NCI-H2227 treated with DMSO at 0.1 percent for 48 hours (cell line): Measurements from ENCODE around the gene CYTH3.
"Not testable (repeated sequence)": the region's sequence is repeated elsewhere in the genome, so short reads cannot be mapped to it uniquely, and the experiment has no call there.

Experiments
- DNase-seq: peaks from one replicate; lab custom pipeline; 2025; lab: John Stamatoyannopoulos, UW

CYTH3 gene

GRCh38 chr7:6151527-6151926, 120.9 kb downstream of the CYTH3 start:
- DNase-seq, result not testable (repeated sequence)

DNA sequence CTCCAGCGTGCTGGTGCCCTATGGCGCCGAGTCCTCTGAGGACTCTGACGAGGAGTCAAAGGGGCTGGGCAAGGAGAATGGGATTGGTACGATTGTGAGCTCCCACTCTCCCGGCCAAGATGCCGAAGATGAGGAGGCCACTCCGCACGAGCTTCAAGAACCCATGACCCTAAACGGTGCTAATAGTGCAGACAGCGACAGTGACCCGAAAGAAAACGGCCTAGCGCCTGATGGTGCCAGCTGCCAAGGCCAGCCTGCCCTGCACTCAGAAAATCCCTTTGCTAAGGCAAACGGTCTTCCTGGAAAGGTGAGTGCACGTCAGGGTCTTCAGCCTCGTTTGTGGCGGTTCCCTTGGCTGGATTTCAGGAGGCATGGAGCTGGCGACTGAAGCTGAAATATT, 122.4 kb downstream of the CYTH3 start:
- no peak for DNase-seq

GRCh38 chr7:6148724-6149360, 123.6 kb downstream of the CYTH3 start:
- DNase-seq, result no peak

DNA sequence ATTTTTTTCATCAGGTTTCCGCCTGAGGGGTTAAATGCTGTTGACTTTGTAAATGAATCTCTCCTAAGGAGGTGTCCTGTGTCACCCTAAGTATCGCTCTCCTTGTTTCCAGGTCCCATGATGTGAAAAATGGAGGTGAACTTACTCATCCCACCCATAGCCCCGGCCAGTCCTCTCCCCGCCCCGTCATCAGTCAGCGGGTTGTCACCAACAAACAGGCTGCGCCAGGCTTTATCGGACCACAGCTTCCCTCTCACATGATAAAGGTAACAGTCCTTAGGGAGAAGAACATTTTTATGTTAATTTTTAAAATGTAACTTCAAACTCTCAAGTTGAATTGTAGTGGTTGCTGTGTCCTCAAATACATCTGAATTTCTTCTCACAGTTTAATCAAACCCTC, 124.8 kb downstream of the CYTH3 start:
- no peak for DNase-seq

DNA sequence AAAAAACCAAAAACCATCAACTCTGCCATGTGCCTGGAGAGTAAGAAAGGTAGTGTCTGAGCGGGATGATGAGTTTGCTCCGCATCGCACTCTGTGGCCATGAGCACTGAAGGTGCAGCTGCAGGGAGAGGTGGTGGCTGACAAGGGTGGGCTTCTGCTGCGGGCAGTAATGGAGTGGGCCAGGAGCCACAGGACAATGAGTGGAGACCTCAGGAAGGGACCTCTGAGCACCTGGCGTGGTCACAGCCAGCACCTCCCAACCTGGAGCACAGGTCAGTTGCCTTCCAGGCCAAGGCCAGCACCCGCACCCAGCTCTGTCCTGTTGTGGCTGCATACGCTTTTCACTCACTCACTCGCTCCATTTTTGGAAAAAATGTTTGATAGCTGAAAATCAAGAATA, 125.8 kb downstream of the CYTH3 start:
- DNase-seq, result no peak

- DNase-seq, result no peak
Measured at GRCh38 chr7:6143997-6144396, 128.4 kb downstream of the CYTH3 start.

DNA sequence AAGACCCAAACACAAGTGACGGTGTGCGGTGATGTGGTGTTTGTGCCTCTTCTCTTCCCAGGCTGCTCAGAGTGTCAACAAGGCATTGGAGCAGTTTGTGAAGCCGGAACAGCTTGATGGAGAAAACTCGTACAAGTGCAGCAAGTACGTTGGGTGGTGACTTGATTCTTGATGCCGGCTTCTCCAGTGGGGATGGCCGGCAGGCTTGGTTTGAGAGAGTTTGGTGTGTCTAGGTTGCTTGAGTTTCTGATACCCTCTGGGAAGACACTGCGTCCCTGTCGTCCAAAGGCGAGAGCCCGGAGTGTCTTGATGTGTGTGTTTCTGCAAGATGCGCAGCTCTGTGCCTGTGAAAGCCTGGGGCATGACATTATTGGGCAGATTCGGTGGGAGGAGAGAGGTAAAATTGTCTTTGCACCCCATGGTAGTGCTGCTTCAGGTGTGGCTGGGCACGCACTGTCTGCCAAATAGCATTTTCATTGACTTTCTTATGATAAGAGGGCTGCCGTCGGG, 129.5 kb downstream of the CYTH3 start:
- no peak for DNase-seq

DNA sequence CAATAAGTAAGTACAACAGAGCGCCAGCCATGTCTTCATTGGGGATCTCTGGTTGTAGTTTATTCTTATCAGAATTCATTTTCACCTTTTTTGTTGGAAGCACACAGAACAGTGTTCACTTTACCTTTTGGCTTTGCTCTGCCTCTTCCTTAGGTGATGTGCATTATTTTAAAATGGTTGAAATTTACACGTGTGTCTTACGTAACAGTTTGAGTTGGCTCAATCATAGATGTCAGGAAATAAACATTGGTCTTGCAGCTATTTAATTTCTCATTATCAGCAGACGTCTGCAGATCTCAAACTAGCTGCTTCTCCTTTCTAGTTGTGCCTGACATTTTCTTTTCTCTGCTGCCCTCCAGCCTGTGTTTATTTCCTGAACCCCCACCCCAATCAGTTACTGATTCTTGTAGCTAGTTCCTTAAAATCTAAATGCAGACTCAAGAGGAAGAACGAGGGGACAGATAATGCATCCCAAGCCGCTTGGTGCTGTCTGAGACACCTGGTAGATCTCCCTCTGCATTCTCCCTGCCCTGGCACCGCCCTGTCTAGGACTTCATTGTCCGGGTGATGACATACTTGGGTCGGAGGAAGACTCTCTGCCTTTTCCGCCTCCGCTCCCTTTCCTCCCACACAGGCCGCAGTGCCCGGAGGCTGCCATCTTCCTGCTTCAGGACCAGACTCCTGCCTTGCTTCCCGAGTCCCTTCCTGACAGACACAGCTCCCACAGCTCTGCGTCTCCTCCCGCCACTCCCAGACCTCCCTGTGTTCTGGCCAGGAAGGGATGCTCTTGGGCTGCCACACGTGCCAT, 133.0 kb downstream of the CYTH3 start:
- no peak for DNase-seq

GRCh38 chr7:6136475-6136874, 135.9 kb downstream of the CYTH3 start:
- DNase-seq, result no peak

- DNase-seq, result no peak
Measured at GRCh38 chr7:6133249-6133648, 139.2 kb downstream of the CYTH3 start.

- no peak for DNase-seq
Measured at GRCh38 chr7:6130007-6130587, 142.3 kb downstream of the CYTH3 start.

DNA sequence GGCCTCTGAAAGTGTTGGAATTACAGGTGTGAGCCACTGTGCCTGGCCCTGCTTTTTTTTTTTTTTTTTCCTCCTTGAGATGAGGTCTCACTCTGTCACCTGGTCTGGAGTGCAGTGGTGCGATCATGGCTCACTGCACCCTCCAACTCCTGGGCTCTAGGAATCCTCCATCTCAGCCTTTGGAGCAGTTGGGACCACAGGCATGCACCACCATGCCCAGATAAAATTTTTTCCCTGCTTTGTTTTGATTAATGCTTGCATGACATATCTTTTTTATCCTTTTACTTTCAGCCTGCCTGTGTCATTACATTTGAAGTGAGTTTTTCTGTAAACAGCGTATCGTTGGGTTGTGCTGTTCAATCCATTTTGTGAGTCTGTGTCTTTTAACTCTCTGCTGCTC, 144.2 kb downstream of the CYTH3 start:
- DNase-seq, result no peak

DNA sequence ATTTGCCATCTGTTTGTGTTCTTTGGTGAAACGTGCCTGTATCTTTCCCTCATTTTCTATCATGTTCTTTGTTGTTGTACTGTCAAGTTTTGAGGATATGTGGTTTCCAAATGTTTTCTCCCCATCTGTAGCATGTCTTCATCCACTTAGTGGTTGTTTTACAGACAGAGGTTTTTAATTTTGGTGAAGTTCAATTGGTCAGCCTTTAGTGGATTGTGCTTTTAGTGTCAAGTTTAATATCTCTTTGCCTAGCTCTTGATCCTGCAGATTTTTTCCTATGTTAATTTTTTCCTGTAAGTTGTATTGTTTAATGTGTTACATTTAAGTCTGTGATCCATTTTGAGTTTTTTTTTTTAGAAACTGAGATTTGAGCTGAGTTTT, 145.3 kb downstream of the CYTH3 start:
- DNase-seq, result no peak

GRCh38 chr7:6123843-6124242, 148.6 kb downstream of the CYTH3 start:
- DNase-seq, result no peak

DNA sequence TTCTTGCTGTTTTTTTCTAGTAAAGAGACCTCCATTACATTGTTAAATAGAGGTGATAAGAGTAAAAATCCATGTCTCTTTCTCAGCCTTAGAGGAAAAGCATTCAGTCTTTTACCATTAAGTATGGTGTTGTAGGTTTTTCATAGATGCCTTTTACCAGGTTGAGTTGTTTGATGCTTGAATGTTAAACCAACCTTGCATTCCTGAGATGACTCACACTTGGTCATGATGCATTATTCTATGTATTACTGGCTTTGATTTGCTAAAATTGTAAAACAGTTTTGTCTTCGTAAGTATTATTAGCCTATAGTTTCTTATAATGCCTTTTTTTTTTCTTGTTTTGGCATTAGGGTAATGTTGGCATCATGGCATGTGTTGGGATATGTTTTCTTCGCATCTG, 151.3 kb downstream of the CYTH3 start:
- no peak for DNase-seq

- DNase-seq, result no peak
Measured at GRCh38 chr7:6117533-6117932, 154.9 kb downstream of the CYTH3 start.

DNA sequence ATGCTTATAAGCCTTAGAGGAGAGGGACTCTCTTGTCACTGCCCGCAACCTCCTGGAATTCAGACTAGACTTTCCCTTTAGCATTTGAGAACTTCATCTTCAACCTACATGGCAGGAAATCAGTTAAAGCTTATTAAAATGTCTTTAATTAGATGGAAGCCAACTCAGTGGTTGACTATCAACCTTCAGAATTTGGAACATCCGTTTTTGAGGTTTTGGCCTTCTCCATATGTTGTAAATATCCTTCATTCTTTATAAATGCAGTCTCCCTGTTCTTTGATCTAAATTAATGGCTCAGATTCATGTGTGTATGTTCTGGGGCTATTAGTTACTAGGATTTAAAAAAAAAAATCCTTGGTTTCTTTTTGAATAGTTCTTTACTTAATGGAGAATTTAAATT, 156.2 kb downstream of the CYTH3 start:
- no peak for DNase-seq
